Uterus (tissue), 2 donors: ENCODE measurements around the gene CIRBP.

ENCODE experiments used
- POLR2A ChIP-seq, 2 donors: fragments of 450-650 bp; IDR thresholded peaks; one replicate each; pipeline ENCODE4 v1.6.1; 2016; ENCODE audit warnings: antibody characterized with exemption in 2 of 2, mild to moderate bottlenecking in 1 of 2, moderate library complexity in 1 of 2
- TF ChIP-seq, protein P1 (sequence below), 4 experiments: fragments of 200-600 bp in 2 of 4; fragments of 450-650 bp in 2 of 4; sonication (generic) in 2 of 4; IDR thresholded peaks; one replicate each; pipeline ENCODE4 v1.5.1; 2016 to 2019; ENCODE audit warnings: antibody characterized with exemption in 4 of 4, mild to moderate bottlenecking in 2 of 4, moderate library complexity in 1 of 4

DNA sequence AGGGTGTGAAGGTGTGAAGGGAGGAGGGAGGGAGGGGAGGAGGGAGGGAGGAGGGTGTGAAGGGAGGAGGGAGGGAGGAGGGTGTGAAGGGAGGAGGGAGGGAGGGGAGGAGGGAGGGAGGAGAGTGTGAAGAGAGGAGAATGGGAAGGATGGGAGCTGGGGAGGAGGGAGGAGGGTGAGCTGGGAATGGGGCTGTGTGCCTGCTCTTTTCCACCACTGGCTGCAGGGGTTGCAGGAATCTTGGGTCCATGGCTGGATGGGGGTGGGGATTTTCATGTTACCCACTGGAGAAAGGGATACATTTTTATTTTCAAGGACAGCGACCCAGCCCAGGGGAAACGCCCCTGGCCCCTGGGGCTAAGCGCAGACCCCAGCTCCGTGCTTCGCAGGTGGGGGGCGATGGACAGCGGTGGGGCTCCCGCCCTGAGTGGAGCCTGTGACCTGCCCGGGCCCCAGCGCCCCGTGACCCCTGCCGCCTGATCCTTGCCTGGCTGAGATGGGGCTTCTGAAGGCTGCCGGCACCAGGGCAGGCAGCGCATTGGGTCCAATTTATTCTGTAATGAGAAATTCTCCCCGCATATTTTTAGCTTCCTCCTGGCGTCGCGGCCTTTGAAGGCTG lies 13.6 kb downstream of the CIRBP start:
- TF ChIP-seq, protein P1, sequence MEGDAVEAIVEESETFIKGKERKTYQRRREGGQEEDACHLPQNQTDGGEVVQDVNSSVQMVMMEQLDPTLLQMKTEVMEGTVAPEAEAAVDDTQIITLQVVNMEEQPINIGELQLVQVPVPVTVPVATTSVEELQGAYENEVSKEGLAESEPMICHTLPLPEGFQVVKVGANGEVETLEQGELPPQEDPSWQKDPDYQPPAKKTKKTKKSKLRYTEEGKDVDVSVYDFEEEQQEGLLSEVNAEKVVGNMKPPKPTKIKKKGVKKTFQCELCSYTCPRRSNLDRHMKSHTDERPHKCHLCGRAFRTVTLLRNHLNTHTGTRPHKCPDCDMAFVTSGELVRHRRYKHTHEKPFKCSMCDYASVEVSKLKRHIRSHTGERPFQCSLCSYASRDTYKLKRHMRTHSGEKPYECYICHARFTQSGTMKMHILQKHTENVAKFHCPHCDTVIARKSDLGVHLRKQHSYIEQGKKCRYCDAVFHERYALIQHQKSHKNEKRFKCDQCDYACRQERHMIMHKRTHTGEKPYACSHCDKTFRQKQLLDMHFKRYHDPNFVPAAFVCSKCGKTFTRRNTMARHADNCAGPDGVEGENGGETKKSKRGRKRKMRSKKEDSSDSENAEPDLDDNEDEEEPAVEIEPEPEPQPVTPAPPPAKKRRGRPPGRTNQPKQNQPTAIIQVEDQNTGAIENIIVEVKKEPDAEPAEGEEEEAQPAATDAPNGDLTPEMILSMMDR (IDR thresholded peaks at IDR 0.05) = no peak
- TF ChIP-seq POLR2A (IDR thresholded peaks at IDR 0.05) = no peak
